OCI-LY3 (cell line): ENCODE measurements around the gene SLC8A2.
A peak's percentile ranks its signal among the peaks of the same experiment; 100 is the strongest.

Source experiments
- H2AFZ ChIP-seq: fragments of 200-600, 300-600 bp; shearing (Covaris generic); 2 replicates; pipeline ENCODE4 v1.6.0; 2014; ENCODE audit warnings: antibody characterized with exemption, low read depth, low read length
- H3K27ac ChIP-seq: fragments of 200-600, 300-600 bp; sonication (generic); 2 replicates; pipeline ENCODE4 v1.5.1; 2014; ENCODE audit warnings: mild to moderate bottlenecking, low read length, moderate library complexity, mixed read lengths
- H3K27me3 ChIP-seq: fragments of 200-600, 300-600 bp; sonication (generic); 2 replicates; pipeline ENCODE4 v1.6.1; 2014; ENCODE audit warnings: low read depth, low read length, mixed read lengths
- H3K36me3 ChIP-seq: fragments of 200-600, 300-600 bp; sonication (generic); replicated peaks from 2 replicates; pipeline ENCODE3; 2014; ENCODE audit warnings: low read depth, low read length, mixed read lengths
- H3K4me1 ChIP-seq: fragments of 300-600, 200-600 bp; sonication (generic); 2 replicates; pipeline ENCODE4 v1.6.1; 2014; ENCODE audit warnings: low read length, mixed read lengths
- H3K4me2 ChIP-seq: fragments of 200-600, 300-600 bp; sonication (generic); 2 replicates; pipeline ENCODE4 v1.6.1; 2014; ENCODE audit warnings: low read length, mixed read lengths
- H3K4me3 ChIP-seq: fragments of 300-600, 200-600 bp; sonication (generic); 2 replicates; pipeline ENCODE4 v1.5.1; 2014; ENCODE audit warnings: antibody characterized with exemption, mild to moderate bottlenecking, low read length, moderate library complexity
- H3K79me2 ChIP-seq: fragments of 300-600, 200-600 bp; shearing (Covaris generic); 2 replicates; pipeline ENCODE4 v1.6.1; 2014; ENCODE audit warnings: mild to moderate bottlenecking, low read length, mixed read lengths
- H3K9ac ChIP-seq: fragments of 300-600, 200-600 bp; shearing (Covaris generic); 2 replicates; pipeline ENCODE4 v1.6.0; 2014; ENCODE audit warnings: mild to moderate bottlenecking, low read length, moderate library complexity
- H3K9me3 ChIP-seq: fragments of 200-600, 300-600 bp; shearing (Covaris generic); 2 replicates; pipeline ENCODE4 v1.6.1; 2014; ENCODE audit warnings: low read length, mixed read lengths; ENCODE audit not compliant: insufficient read depth
- H4K20me1 ChIP-seq: fragments of 200-600, 300-600 bp; sonication (generic); 2 replicates; pipeline ENCODE4 v1.6.1; 2016; ENCODE audit warnings: low read length, mixed read lengths; ENCODE audit not compliant: insufficient read depth
- CTCF ChIP-seq: fragments of 200-600, 300-600 bp; sonication (generic); IDR thresholded peaks from 2 replicates; pipeline ENCODE4 v1.5.1; 2014; ENCODE audit warnings: antibody characterized with exemption, low read length, low read depth
- EZH2phosphoT487 ChIP-seq: fragments of 200-600 bp; shearing (Covaris generic); IDR thresholded peaks from 2 replicates; pipeline ENCODE4 v1.6.1; 2018; ENCODE audit warnings: antibody characterized with exemption, mixed run types, low read depth

The SLC8A2 gene

GRCh38 chr19:47418692-47419029 lies 53.0 kb downstream of the SLC8A2 start:
- H3K4me2 ChIP-seq = peak overlapping the region; percentile 59
- TF ChIP-seq CTCF (no peak), EZH2phosphoT487 (no peak)
- H4K20me1 ChIP-seq = 0 out of 2 replicates have a peak, but pooled peaks cover 4% of the 10 kb centered on the region
- no peaks in the 10 kb centered on the region for H3K9me3 ChIP-seq
- no peak overlapping the region for H2AFZ ChIP-seq
- no peaks in the 10 kb centered on the region for H3K79me2 ChIP-seq
- no peaks in the 10 kb centered on the region for H3K36me3 ChIP-seq
- no peak overlapping the region for H3K27ac ChIP-seq
- no peak overlapping the region for H3K9ac ChIP-seq
- peaks cover 65% of the 10 kb centered on the region for H3K27me3 ChIP-seq
- H3K4me3 ChIP-seq = peak overlapping the region; percentile 74
- no peaks in the 10 kb centered on the region for H3K4me1 ChIP-seq

GRCh38 chr19:47417746-47418691 lies 53.7 kb downstream of the SLC8A2 start:
- H3K4me3 ChIP-seq = peak overlapping the region; percentile 74
- no peak overlapping the region for H3K9ac ChIP-seq
- no peaks in the 10 kb centered on the region for H3K4me1 ChIP-seq

GRCh38 chr19:47417107-47417745 lies 54.5 kb downstream of the SLC8A2 start:
- Histone ChIP-seq H3K79me2 (no peaks in the 10 kb centered on the region), H3K27me3 (peaks cover 54% of the 10 kb centered on the region), H3K4me3 (no peak overlapping the region), H3K36me3 (no peaks in the 10 kb centered on the region), H3K9ac (no peak overlapping the region), H4K20me1 (0 out of 2 replicates have a peak, but pooled peaks cover 4% of the 10 kb centered on the region), H3K4me1 (no peaks in the 10 kb centered on the region), H3K4me2 (no peak overlapping the region), H3K27ac (no peak overlapping the region), H2AFZ (no peak overlapping the region), H3K9me3 (no peaks in the 10 kb centered on the region)
- TF ChIP-seq CTCF (no peak), EZH2phosphoT487 (no peak)

More at GRCh38 chr19:47417746-47418691, 53.7 kb downstream of the SLC8A2 start:
- Histone ChIP-seq H2AFZ (no peak overlapping the region), H3K4me2 (peak overlapping the region; percentile 59), H3K9me3 (no peaks in the 10 kb centered on the region), H3K79me2 (no peaks in the 10 kb centered on the region), H4K20me1 (0 out of 2 replicates have a peak, but pooled peaks cover 4% of the 10 kb centered on the region), H3K27ac (no peak overlapping the region), H3K27me3 (peaks cover 62% of the 10 kb centered on the region), H3K36me3 (no peaks in the 10 kb centered on the region)
- peak; percentile 53; the same call in 1 of the 2 replicates for TF ChIP-seq EZH2phosphoT487
- no peak for TF ChIP-seq CTCF

GRCh38 chr19:47416643-47416985 lies 55.1 kb downstream of the SLC8A2 start:
- Histone ChIP-seq H3K36me3 (no peaks in the 10 kb centered on the region), H3K27ac (no peak overlapping the region), H3K79me2 (no peaks in the 10 kb centered on the region), H3K9ac (no peak overlapping the region), H4K20me1 (0 out of 2 replicates have a peak, but pooled peaks cover 4% of the 10 kb centered on the region), H3K9me3 (no peaks in the 10 kb centered on the region), H2AFZ (no peak overlapping the region), H3K27me3 (peaks cover 52% of the 10 kb centered on the region), H3K4me2 (no peak overlapping the region), H3K4me3 (no peak overlapping the region), H3K4me1 (no peaks in the 10 kb centered on the region)
- TF ChIP-seq CTCF = no peak
- no peak for TF ChIP-seq EZH2phosphoT487
